ENCODE results near the gene FOXO1.

- TF ChIP-seq REST (IDR thresholded peaks at IDR 0.05; ENCODE audit: unreplicated experiment) (no peak), CTCF (conservative IDR thresholded peaks at IDR 0.05; ENCODE audit: low read depth in 2 of 2) (no peak), CREB1 (CRISPR knock-in tag; IDR thresholded peaks at IDR 0.05; ENCODE audit: low read depth) (no peak), EZH2 (IDR thresholded peaks at IDR 0.05; ENCODE audit: low read depth, unreplicated experiment) (no peak), ZNF114 (CRISPR knock-in tag; IDR thresholded peaks at IDR 0.05) (no peak), EZH2phosphoT487 (IDR thresholded peaks at IDR 0.05; ENCODE audit: unreplicated experiment) (no peak), POLR2AphosphoS5 (IDR thresholded peaks at IDR 0.05; ENCODE audit: low read depth) (no peak), JUNB (IDR thresholded peaks at IDR 0.05; ENCODE audit: unreplicated experiment) (no peak)
Measured at GRCh38 chr13:40506592-40507446, 159.6 kb downstream of the FOXO1 start.
